GM18505 (cell line): ENCODE measurements around the gene PSAPL1.

ENCODE experiments used
- ATAC-seq: cut with Tn5 transposase; IDR thresholded peaks from one replicate; pipeline ENCODE4 v1.9.1; 2021; ENCODE audit not compliant: unreplicated experiment
- POLR2A ChIP-seq: IDR thresholded peaks from 4 replicates; pipeline ENCODE4 v1.6.1; 2011; ENCODE audit warnings: borderline replicate concordance; ENCODE audit not compliant: insufficient read depth, insufficient read length; ENCODE audit errors: extremely low read depth

PSAPL1 gene

GRCh38 chr4:7414736-7415510 lies 19.8 kb downstream of the PSAPL1 start:
- no peak for TF ChIP-seq POLR2A
- ATAC-seq, result no peak

- no peak for ATAC-seq
- no peak for TF ChIP-seq POLR2A
Measured at GRCh38 chr4:7414046-7414445, 20.7 kb downstream of the PSAPL1 start.

GRCh38 chr4:7412554-7412912 lies 22.2 kb downstream of the PSAPL1 start:
- no peak for TF ChIP-seq POLR2A
- no peak for ATAC-seq

GRCh38 chr4:7411896-7412553 lies 22.7 kb downstream of the PSAPL1 start:
- ATAC-seq, result no peak
- no peak for TF ChIP-seq POLR2A

- ATAC-seq, result no peak
- TF ChIP-seq POLR2A, result no peak
Measured at GRCh38 chr4:7411491-7411890, 23.2 kb downstream of the PSAPL1 start.

- TF ChIP-seq POLR2A, result no peak
- no peak for ATAC-seq
Measured at GRCh38 chr4:7410446-7410845, 24.3 kb downstream of the PSAPL1 start.

- ATAC-seq, result no peak
- no peak for TF ChIP-seq POLR2A
Measured at GRCh38 chr4:7408166-7408565, 26.6 kb downstream of the PSAPL1 start.

GRCh38 chr4:7403001-7403400 lies 31.7 kb downstream of the PSAPL1 start:
- ATAC-seq, result no peak

GRCh38 chr4:7402526-7402925 lies 32.2 kb downstream of the PSAPL1 start:
- ATAC-seq, result no peak
- TF ChIP-seq POLR2A, result no peak

More at GRCh38 chr4:7403001-7403400, 31.7 kb downstream of the PSAPL1 start:
- no peak for TF ChIP-seq POLR2A

- TF ChIP-seq POLR2A, result no peak
- ATAC-seq, result no peak
Measured at GRCh38 chr4:7400671-7401298, 33.9 kb downstream of the PSAPL1 start.

- TF ChIP-seq POLR2A, result no peak
- no peak for ATAC-seq
Measured at GRCh38 chr4:7399440-7400234, 35.1 kb downstream of the PSAPL1 start.

GRCh38 chr4:7398788-7399439 lies 35.8 kb downstream of the PSAPL1 start:
- TF ChIP-seq POLR2A, result no peak
- no peak for ATAC-seq

- no peak for TF ChIP-seq POLR2A
- no peak for ATAC-seq
Measured at GRCh38 chr4:7398104-7398423, 36.7 kb downstream of the PSAPL1 start.
